NCI-H2107 treated with DMSO at 0.1 percent for 48 hours (cell line): ENCODE measurements around the gene ISYNA1.
A peak's percentile ranks its signal among the peaks of the same experiment; 100 is the strongest.

Experiments used
- DNase-seq: peaks from one replicate; lab custom pipeline; 2025; ENCODE audit not compliant: unreplicated experiment; lab: John Stamatoyannopoulos, UW

ISYNA1 gene

GRCh38 chr19:18468517-18468916, 30.6 kb upstream of the ISYNA1 start:
- no peak for DNase-seq

GRCh38 chr19:18467978-18468377, 30.0 kb upstream of the ISYNA1 start:
- DNase-seq, result no peak

GRCh38 chr19:18466354-18466753, 28.4 kb upstream of the ISYNA1 start:
- DNase-seq, result no peak

- DNase-seq, result no peak
Observed at GRCh38 chr19:18465964-18466339, 28.0 kb upstream of the ISYNA1 start.

- DNase-seq, result no peak
Observed at GRCh38 chr19:18465214-18465963, 27.5 kb upstream of the ISYNA1 start.

GRCh38 chr19:18464646-18465045, 26.7 kb upstream of the ISYNA1 start:
- peak; percentile 84 for DNase-seq

- DNase-seq, result no peak
Observed at GRCh38 chr19:18461471-18461870, 23.5 kb upstream of the ISYNA1 start.

GRCh38 chr19:18460900-18461299, 23.0 kb upstream of the ISYNA1 start:
- no peak for DNase-seq

GRCh38 chr19:18457483-18458331, 19.8 kb upstream of the ISYNA1 start:
- DNase-seq, result no peak

GRCh38 chr19:18456974-18457373, 19.0 kb upstream of the ISYNA1 start:
- no peak for DNase-seq

GRCh38 chr19:18456279-18456678, 18.3 kb upstream of the ISYNA1 start:
- DNase-seq, result no peak

- DNase-seq, result no peak
Observed at GRCh38 chr19:18453269-18454024, 15.5 kb upstream of the ISYNA1 start.

GRCh38 chr19:18452386-18452785, 14.5 kb upstream of the ISYNA1 start:
- no peak for DNase-seq

- no peak for DNase-seq
Observed at GRCh38 chr19:18450931-18451836, 13.3 kb upstream of the ISYNA1 start.

GRCh38 chr19:18450021-18450930, 12.3 kb upstream of the ISYNA1 start:
- no peak for DNase-seq

GRCh38 chr19:18449552-18449951, 11.6 kb upstream of the ISYNA1 start:
- DNase-seq, result no peak

- DNase-seq, result no peak
Observed at GRCh38 chr19:18446811-18447359, 9.0 kb upstream of the ISYNA1 start.

- no peak for DNase-seq
Observed at GRCh38 chr19:18446145-18446810, 8.3 kb upstream of the ISYNA1 start.
